AG04450 (cell line): Measurements from ENCODE around the gene LLGL2. TPM values are rescaled to one million over a fixed set of nuclear protein-coding genes. Genes with fewer than 3 reads are reported as not detected.

Experiments
- CTCF ChIA-PET: fragments of 300-600, 350-600 bp; formaldehyde crosslinking; extraction: SDS; loops from one replicate; lab custom pipeline; 2022; ENCODE audit warnings: antibody characterized with exemption, inconsistent platforms; lab: Charles Lee
- POLR2A ChIA-PET: fragments of 350-600 bp; formaldehyde crosslinking; extraction: SDS; loops from one replicate; lab custom pipeline; 2021; ENCODE audit warnings: antibody characterized with exemption, inconsistent platforms; lab: Yijun Ruan, JAX
- DNase-seq: peaks from one replicate; pipeline ENCODE4 v3.0.0-alpha.2; 2011; ENCODE audit warnings: low read depth, low spot score
- H3K27ac ChIP-seq: one replicate; pipeline ENCODE4 v1.5.1; 2012; ENCODE audit warnings: low read depth, low read length, control low read depth
- H3K27me3 ChIP-seq: one replicate; pipeline ENCODE4 v1.6.0; 2012; ENCODE audit warnings: low read length; ENCODE audit not compliant: control insufficient read depth, insufficient read depth
- H3K4me3 ChIP-seq: 2 replicates; pipeline ENCODE4 v1.5.1; 2011; ENCODE audit warnings: mild to moderate bottlenecking, low read depth, low read length, control low read depth
- H3K9me3 ChIP-seq: 2 replicates; pipeline ENCODE4 v1.5.1; 2012; ENCODE audit warnings: low read length; ENCODE audit not compliant: control insufficient read depth, insufficient read depth
- polyA plus RNA-seq: library from polyadenylated mRNA; depleted of rRNA; stranded (reverse); fragments of >200 nt; gene quantifications from 2 replicates; pipeline ENCODE4 v1.2.3, GENCODE V29; 2011
- TF ChIP-seq, protein P1 (sequence below): IDR thresholded peaks from 2 replicates; pipeline ENCODE4 v1.5.1; 2011; ENCODE audit warnings: low read depth, low read length, control low read depth, inconsistent platforms

LLGL2 gene
- polyA plus RNA-seq, 1 experiment, result 0.24 TPM

DNA sequence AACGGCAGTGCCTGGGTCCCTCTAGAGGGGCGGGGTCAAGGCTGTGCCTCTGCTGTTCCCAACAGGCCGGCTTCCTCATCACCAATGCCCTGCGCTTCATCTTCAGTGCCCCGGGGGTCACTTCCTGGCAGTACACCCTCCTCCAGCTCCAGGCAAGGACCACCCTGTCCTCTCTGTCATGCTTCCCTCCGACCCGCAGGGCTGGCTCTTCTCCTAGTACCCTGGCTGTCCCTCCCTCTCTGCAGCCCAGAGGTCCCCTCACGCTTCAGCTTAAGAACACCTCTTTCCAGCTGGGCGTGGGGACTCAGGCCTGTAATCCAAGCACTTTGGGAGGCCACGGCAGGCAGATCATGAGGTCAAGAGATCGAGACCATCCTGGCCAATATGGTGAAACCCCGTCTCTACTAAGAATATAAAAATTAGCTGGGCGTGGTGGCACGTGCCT, 36.0 kb upstream of the LLGL2 start:
- POLR2A ChIA-PET, result no interaction called here
- H3K9me3 ChIP-seq, result no peaks in the 10 kb centered on the region
- DNase-seq, result no peak
- no peaks in the 10 kb centered on the region for H3K27me3 ChIP-seq
- H3K27ac ChIP-seq, result no peak overlapping the region
- H3K4me3 ChIP-seq, result no peak overlapping the region
- CTCF ChIA-PET, result no interaction called here
- TF ChIP-seq, protein P1, sequence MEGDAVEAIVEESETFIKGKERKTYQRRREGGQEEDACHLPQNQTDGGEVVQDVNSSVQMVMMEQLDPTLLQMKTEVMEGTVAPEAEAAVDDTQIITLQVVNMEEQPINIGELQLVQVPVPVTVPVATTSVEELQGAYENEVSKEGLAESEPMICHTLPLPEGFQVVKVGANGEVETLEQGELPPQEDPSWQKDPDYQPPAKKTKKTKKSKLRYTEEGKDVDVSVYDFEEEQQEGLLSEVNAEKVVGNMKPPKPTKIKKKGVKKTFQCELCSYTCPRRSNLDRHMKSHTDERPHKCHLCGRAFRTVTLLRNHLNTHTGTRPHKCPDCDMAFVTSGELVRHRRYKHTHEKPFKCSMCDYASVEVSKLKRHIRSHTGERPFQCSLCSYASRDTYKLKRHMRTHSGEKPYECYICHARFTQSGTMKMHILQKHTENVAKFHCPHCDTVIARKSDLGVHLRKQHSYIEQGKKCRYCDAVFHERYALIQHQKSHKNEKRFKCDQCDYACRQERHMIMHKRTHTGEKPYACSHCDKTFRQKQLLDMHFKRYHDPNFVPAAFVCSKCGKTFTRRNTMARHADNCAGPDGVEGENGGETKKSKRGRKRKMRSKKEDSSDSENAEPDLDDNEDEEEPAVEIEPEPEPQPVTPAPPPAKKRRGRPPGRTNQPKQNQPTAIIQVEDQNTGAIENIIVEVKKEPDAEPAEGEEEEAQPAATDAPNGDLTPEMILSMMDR, result no peak

DNA sequence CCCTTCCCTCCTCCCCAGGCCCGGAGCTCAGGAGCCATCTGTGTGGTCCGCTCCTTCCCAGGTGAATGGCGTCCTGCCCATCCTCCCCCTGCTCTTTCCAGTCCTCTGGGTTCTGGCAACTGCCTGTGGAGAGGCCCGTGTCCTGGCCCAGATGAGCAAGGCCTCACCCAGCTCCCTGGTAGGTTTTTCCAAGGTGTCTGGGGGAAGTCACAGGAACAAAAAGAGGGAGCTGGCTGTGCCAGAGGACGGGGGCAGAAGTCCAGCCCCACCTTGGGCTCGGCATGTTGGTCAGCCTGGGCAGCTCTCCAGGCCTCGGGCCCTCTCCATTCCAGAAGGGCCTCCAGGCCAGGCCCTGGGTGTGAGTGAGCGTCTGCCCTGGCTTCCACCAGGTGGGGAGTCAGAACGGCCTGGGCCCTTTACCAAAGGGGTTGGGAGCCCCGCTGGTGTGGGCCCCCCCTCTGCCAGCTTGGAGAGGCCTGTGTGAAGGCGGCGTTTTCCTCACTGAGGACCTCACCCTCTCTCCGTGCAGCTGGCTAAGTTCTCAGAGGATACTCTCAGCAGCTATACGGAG, 35.2 kb upstream of the LLGL2 start:
- H3K4me3 ChIP-seq, result no peak overlapping the region
- TF ChIP-seq, protein P1, result no peak
- no peaks in the 10 kb centered on the region for H3K27me3 ChIP-seq
- H3K9me3 ChIP-seq, result no peaks in the 10 kb centered on the region
- no peak overlapping the region for H3K27ac ChIP-seq
- CTCF ChIA-PET, result no interaction called here
- POLR2A ChIA-PET, result no interaction called here
- no peak for DNase-seq

DNA sequence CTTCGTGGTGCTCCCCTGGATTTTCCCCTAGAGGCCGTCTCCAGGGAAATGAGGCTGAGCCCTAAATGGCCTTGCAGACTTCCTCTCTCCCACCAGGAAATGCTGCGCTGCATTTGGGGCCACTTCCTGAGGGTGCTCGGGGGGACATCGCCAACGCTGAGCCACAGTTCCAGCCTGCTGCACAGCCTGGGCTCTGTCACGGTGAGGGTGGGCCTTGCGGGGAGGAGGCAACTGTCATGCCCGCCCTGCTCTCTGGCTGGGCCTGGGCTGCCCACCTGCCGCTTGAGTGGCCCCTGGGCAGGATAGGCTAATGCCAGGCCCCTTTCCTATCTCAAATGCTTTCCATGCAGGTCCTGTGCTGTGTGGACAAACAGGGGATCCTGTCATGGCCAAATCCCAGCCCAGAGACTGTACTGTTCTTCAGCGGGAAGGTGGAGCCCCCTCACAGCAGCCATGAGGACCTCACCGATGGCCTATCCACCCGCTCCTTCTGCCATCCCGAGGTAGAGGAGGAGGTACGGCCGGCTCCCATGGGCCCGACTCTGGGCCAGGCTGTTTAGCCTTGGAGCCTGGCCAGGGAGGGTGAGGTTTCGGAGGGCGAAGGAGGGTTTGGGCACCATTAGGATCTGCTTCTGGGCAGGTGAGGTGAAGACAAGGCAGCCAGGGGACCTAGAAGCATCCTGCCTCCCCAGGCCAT, 34.4 kb upstream of the LLGL2 start:
- Histone ChIP-seq H3K9me3 (no peaks in the 10 kb centered on the region), H3K27ac (no peak overlapping the region), H3K27me3 (no peaks in the 10 kb centered on the region), H3K4me3 (no peak overlapping the region)
- no peak for DNase-seq
- CTCF ChIA-PET, result no interaction called here
- TF ChIP-seq, protein P1, result no peak
- POLR2A ChIA-PET, result no interaction called here

DNA sequence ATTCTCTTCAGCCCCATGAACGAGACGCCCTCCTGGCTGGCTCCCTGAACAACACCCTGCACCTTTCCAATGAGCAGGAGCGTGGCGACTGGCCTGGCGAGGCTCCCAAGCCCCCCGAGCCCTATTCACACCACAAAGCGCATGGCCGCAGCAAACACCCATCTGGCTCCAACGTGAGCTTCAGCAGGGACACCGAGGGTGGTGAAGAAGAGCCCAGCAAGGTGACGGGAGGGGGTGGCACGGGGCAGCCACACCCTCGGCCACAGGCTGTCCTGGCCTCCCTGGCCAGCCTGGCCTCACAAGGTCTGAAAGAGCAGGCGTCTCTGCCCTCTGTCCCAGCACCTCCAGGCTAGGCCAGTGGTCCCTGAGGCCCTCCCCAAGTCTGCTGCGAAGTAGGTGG, 33.8 kb upstream of the LLGL2 start:
- DNase-seq, result no peak
- no peak overlapping the region for H3K4me3 ChIP-seq
- no peaks in the 10 kb centered on the region for H3K9me3 ChIP-seq
- ChIA-PET POLR2A (no interaction called here), CTCF (no interaction called here)
- H3K27ac ChIP-seq, result no peak overlapping the region
- TF ChIP-seq, protein P1, result no peak
- H3K27me3 ChIP-seq, result no peaks in the 10 kb centered on the region

DNA sequence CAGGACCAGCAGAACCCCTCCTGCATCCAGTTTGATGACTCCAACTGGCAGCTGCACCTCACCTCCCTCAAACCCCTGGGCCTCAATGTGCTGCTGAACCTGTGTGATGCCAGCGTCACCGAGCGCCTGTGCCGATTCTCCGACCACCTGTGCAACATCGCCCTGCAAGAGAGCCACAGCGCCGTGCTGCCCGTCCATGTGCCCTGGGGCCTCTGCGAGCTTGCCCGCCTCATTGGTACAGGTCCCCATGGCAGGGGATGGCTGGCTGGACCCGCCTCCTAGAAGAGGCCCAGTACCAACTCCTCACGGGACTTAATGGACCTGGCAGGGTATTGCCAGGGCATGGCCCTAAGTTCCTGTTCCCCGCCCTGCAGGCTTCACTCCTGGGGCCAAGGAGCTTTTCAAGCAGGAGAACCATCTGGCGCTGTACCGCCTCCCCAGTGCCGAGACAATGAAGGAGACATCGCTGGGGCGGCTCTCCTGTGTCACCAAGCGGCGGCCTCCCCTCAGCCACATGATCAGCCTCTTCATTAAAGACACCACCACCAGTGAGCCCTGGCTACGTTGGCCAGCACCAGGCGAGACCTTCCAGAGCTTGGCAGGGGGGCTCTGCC, 32.8 kb upstream of the LLGL2 start:
- Histone ChIP-seq H3K4me3 (no peak overlapping the region), H3K27me3 (no peaks in the 10 kb centered on the region), H3K9me3 (no peaks in the 10 kb centered on the region), H3K27ac (no peak overlapping the region)
- ChIA-PET POLR2A (no interaction called here), CTCF (interaction anchor here (0.6 kb wide), 1 partner anchor 294 kb away, joined by 3 read pairs; no protein-coding TSS in a partner anchor)
- TF ChIP-seq, protein P1, result no peak
- no peak for DNase-seq
